Transverse colon (tissue), 4 donors: Measurements from ENCODE around the gene CEMP1.

Source experiments
- EP300 ChIP-seq: sonication (generic); formaldehyde crosslinking; IDR thresholded peaks from one replicate; pipeline ENCODE4 v1.6.1; 2017; ENCODE audit warnings: antibody characterized with exemption, low read depth
- POLR2A ChIP-seq: fragments of 450-650 bp; IDR thresholded peaks from one replicate; pipeline ENCODE4 v1.6.1; 2016; ENCODE audit warnings: antibody characterized with exemption, mild to moderate bottlenecking, moderate library complexity
- POLR2AphosphoS5 ChIP-seq, 3 donors: sonication (generic); formaldehyde crosslinking; IDR thresholded peaks; one replicate each; pipeline ENCODE4 v1.6.1; 2016; ENCODE audit warnings: antibody characterized with exemption in 3 of 3
- TF ChIP-seq, protein P1 (sequence below), 5 experiments: fragments of 200-600 bp in 3 of 5; fragments of 450-650 bp in 2 of 5; sonication (generic) in 3 of 5; IDR thresholded peaks; 1 replicate in 2 of 5; 2 replicates in 3 of 5; pipeline ENCODE4 v1.5.1; 2016 to 2017; ENCODE audit warnings: antibody characterized with exemption in 5 of 5, inconsistent platforms in 3 of 5, mild to moderate bottlenecking in 2 of 5, moderate library complexity in 1 of 5

DNA sequence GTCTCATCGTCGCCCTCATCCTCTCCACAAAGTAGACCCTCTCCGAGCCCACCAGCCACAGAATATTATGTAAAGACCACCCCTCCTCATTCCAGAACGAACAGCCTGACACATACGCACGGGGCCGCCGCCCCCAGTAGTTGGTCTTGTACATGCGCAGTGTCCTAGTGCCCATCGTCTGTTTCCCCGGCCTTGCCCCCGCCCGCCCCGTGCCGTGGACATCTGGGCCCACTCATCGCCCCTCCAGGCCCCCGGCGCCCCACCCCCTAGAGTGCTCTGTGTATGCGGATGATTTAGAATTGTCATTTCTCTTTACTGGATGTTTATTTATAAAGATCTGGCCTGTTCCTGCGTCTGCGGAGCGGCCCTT is 11.5 kb downstream of the CEMP1 start:
- no peak for TF ChIP-seq POLR2A
- TF ChIP-seq EP300: no peak
- TF ChIP-seq, protein P1, sequence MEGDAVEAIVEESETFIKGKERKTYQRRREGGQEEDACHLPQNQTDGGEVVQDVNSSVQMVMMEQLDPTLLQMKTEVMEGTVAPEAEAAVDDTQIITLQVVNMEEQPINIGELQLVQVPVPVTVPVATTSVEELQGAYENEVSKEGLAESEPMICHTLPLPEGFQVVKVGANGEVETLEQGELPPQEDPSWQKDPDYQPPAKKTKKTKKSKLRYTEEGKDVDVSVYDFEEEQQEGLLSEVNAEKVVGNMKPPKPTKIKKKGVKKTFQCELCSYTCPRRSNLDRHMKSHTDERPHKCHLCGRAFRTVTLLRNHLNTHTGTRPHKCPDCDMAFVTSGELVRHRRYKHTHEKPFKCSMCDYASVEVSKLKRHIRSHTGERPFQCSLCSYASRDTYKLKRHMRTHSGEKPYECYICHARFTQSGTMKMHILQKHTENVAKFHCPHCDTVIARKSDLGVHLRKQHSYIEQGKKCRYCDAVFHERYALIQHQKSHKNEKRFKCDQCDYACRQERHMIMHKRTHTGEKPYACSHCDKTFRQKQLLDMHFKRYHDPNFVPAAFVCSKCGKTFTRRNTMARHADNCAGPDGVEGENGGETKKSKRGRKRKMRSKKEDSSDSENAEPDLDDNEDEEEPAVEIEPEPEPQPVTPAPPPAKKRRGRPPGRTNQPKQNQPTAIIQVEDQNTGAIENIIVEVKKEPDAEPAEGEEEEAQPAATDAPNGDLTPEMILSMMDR (IDR thresholded peaks at IDR 0.05): no peak
- TF ChIP-seq POLR2AphosphoS5 (IDR thresholded peaks at IDR 0.05): no peak
